Motor neuron (in vitro differentiated cells): Measurements from ENCODE around the gene SMYD1. TPM values are rescaled to one million over a fixed set of nuclear protein-coding genes. Genes with fewer than 3 reads are reported as not detected.

ENCODE experiments used
- ATAC-seq, 8 experiments: fragments of 200-7000 bp; cut with Tn5 transposase; replicated peaks in 6 of 8; 2 replicates each; pipeline ENCODE4 v1.8.0; 2021; ENCODE audit warnings: mild to moderate bottlenecking in 8 of 8, moderate library complexity in 8 of 8
- H3K27ac ChIP-seq, 2 donors: fragments of 250-450 bp; sonication (Bioruptor Pico); 2 replicates each; pipeline ENCODE4 v1.9.0; 2021; ENCODE audit warnings: antibody characterized with exemption in 2 of 2, mild to moderate bottlenecking in 2 of 2, moderate library complexity in 1 of 2
- H3K4me1 ChIP-seq, 2 donors: fragments of 250-450 bp; sonication (Bioruptor Pico); replicated peaks in 1 of 2; 2 replicates each; pipeline ENCODE4 v1.6.1; 2021; ENCODE audit warnings: antibody characterized with exemption in 2 of 2, mild to moderate bottlenecking in 2 of 2, moderate library complexity in 1 of 2
- H3K4me3 ChIP-seq, 5 donors: fragments of 250-450 bp; sonication (Bioruptor Pico); 2 replicates each; pipeline ENCODE4 v1.9.0; 2021; ENCODE audit warnings: antibody characterized with exemption in 5 of 5, mild to moderate bottlenecking in 5 of 5, moderate library complexity in 4 of 5
- WGBS, 10 experiments: fragments of 450-650 bp; shearing (Covaris generic); methylation state at CpG; one replicate each; pipeline ENCODE4 v1.0.0; 2022; 5-methylcytosine and 5-hydroxymethylcytosine counted together
- in situ Hi-C, 9 experiments: fragments of 400-800 bp; cut with MboI; loops; one replicate each; pipeline ENCODE4 v1.15.0; 2021; ENCODE audit warnings: low sequenced_read_pairs in 9 of 9, low pct_unique_long_range_greater_than_20kb in 2 of 9; ENCODE audit not compliant: unreplicated experiment in 9 of 9
- total RNA-seq, 8 experiments: library from RNA; unstranded; fragments of 300-600 nt; gene quantifications; 2 replicates each; pipeline versions ENCODE4 v1.2.3 to v1.2.4, GENCODE V29; 2022

SMYD1 gene
- total RNA-seq, 8 experiments from 2014 or later: 0.08 to 4.0 (median 0.43) TPM; not detected in 1

- in situ Hi-C loops: no loop called here
- H3K4me1 ChIP-seq: peaks cover 0 to 10% of the 10 kb centered on the region in 2 donors
- no peak overlapping the region for H3K27ac ChIP-seq
- H3K4me3 ChIP-seq: no peak overlapping the region
- WGBS, 10 experiments: 0 to 67% (median 50%) methylated on average over 1 to 3 of the region's 3 CpGs; no CpG with 5 or more reads in 2 of the 10 experiments
- ATAC-seq: peak in 4 of 8 experiments; percentile 29 to 86 (median 64)
Observed at GRCh38 chr2:88095022-88095421, 27.4 kb downstream of the SMYD1 start.

DNA sequence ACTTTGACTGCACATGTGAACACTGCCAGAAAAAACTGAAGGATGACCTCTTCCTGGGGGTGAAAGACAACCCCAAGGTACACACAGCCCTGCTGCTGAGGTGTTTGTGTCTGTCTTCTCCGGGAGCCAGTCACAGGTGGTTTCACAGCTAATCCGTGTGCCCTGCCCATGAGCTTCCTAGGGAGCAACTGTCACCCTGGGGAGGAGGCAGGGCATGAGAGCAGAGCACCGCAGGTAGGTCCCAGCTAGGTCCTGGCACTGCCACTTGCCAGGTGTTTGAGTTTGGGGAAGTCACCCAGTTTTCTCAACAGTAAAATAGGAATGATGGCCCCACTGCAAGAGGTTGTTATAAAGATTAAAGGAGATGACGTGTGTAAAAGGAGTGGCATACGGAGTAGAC lies 29.1 kb downstream of the SMYD1 start:
- Histone ChIP-seq H3K4me3 (no peak overlapping the region), H3K27ac (no peak overlapping the region), H3K4me1 (peaks cover 0 to 10% of the 10 kb centered on the region in 2 donors)
- WGBS, 10 experiments: 55 to 100% (median 82%) methylated on average over 1 to 5 of the region's 5 CpGs; no CpG with 5 or more reads in 2 of the 10 experiments
- in situ Hi-C loops: no loop called here
- ATAC-seq: no peak

GRCh38 chr2:88097192-88097591 lies 29.6 kb downstream of the SMYD1 start:
- Histone ChIP-seq H3K4me3 (no peak overlapping the region), H3K4me1 (peaks cover 0 to 10% of the 10 kb centered on the region in 2 donors), H3K27ac (no peak overlapping the region)
- in situ Hi-C loops: no loop called here
- 48 to 93% (median 83%) methylated on average over 1 to 2 of the region's 3 CpGs; no CpG with 5 or more reads in 4 of the 10 experiments for WGBS, 10 experiments
- no peak for ATAC-seq

DNA sequence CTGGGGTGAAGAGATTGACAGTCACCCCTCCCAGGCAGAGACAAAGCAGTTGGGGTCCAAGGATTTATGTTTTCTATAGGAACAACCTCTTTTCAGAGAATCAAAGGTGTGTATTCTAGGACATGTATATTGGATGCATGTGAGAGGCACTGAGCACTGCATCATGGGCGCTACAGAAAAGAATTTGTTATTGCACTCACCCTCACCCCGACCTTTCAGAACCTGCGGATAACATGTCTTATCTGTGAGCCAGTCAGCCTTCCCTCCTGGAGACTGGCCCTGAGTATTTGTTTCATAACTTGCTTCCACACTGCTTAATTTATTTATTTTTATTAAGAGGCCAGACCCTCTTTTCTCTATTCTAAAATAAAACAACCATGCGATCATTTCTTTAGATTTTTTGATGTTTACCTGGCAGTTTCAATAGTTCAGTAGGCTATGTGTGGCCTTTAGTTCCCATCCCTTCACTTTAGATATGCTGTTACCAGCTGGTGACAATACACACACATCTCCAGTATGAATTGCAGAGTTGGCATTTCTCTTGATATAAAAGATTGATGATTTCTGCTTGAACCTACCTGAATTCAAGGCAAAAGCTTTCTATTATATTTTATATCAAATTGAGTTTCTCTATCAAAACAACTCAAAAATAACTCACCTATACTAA lies 30.4 kb downstream of the SMYD1 start:
- no peak for ATAC-seq
- WGBS, 10 experiments: 41 to 100% (median 78%) methylated on average over 1 to 4 of the region's 4 CpGs; no CpG with 5 or more reads in 3 of the 10 experiments
- H3K27ac ChIP-seq: no peak overlapping the region
- in situ Hi-C loops: no loop called here
- no peak overlapping the region for H3K4me3 ChIP-seq
- peaks cover 0 to 10% of the 10 kb centered on the region in 2 donors for H3K4me1 ChIP-seq

DNA sequence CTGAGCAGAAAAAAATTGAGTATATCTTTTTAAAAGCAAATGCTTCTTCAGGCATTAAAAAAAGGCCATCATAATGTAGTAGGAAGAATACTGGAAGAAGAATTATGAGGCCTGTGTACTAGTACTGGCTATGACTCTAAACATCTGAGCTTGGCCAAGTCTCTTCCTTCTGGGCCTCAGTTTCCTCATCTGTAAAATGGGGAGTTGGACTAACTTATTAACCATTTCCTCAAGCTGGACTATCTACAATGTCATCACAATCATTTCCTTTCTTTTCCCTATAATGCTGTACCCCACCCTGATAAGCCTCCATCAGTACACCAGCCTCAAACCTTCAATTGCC lies 30.9 kb downstream of the SMYD1 start:
- H3K4me3 ChIP-seq: no peak overlapping the region
- ATAC-seq: no peak
- H3K4me1 ChIP-seq: peaks cover 0 to 10% of the 10 kb centered on the region in 2 donors
- H3K27ac ChIP-seq: no peak overlapping the region
- in situ Hi-C loops: no loop called here

- peaks cover 0 to 6% of the 10 kb centered on the region in 2 donors for H3K4me1 ChIP-seq
- H3K4me3 ChIP-seq: no peak overlapping the region
- H3K27ac ChIP-seq: no peak overlapping the region
- peak in 6 of 8 experiments; percentile 42 to 80 (median 62) for ATAC-seq
- WGBS, 10 experiments: 0 to 40% (median 28%) methylated on average over 1 to 2 of the region's 5 CpGs; no CpG with 5 or more reads in 6 of the 10 experiments
- in situ Hi-C loops: no loop called here
Observed at GRCh38 chr2:88099798-88100488, 32.3 kb downstream of the SMYD1 start.

DNA sequence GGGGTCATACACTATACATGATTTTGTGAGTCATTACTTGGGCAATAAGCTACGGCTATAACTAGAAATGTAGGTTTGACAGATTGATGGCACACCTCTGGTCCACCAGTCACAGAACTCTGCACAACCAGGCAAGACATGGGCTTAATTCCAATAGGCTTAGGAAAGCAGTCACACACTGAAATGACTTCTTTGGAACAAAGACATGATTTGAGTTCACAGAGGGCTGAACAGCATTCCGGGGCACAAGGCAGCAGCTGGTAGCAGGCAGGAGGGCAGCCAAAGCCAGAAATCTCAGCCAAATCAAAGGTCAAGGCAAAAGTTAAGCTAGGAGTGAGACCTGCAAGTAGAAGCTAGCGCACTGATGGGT lies 32.8 kb downstream of the SMYD1 start:
- peak in 3 of 8 experiments; percentile 29 to 49 (median 48) for ATAC-seq
- 40 to 100% (median 92%) methylated on average over 1 to 3 of the region's 3 CpGs; no CpG with 5 or more reads in 2 of the 10 experiments for WGBS, 10 experiments

GRCh38 chr2:88108796-88109195 lies 41.2 kb downstream of the SMYD1 start:
- 70 to 100% (median 75%) methylated on average over 1 to 4 of the region's 4 CpGs; no CpG with 5 or more reads in 5 of the 10 experiments for WGBS, 10 experiments

More for the DNA sequence above, 32.8 kb downstream of the SMYD1 start:
- Histone ChIP-seq H3K4me1 (peaks cover 0 to under 1% of the 10 kb centered on the region in 2 donors), H3K4me3 (no peak overlapping the region), H3K27ac (no peak overlapping the region)
- in situ Hi-C loops: no loop called here

GRCh38 chr2:88110830-88111229 lies 43.2 kb downstream of the SMYD1 start:
- 0 to 78% (median 52%) methylated on average over 1 to 2 of the region's 2 CpGs; no CpG with 5 or more reads in 4 of the 10 experiments for WGBS, 10 experiments
- H3K4me3 ChIP-seq: no peak overlapping the region
- in situ Hi-C loops: no loop called here
- H3K4me1 ChIP-seq: no peaks in the 10 kb centered on the region
- no peak overlapping the region for H3K27ac ChIP-seq
- ATAC-seq: no peak

More at GRCh38 chr2:88108796-88109195, 41.2 kb downstream of the SMYD1 start:
- no peak overlapping the region for H3K27ac ChIP-seq
- H3K4me1 ChIP-seq: no peaks in the 10 kb centered on the region
- in situ Hi-C loops: no loop called here
- H3K4me3 ChIP-seq: no peak overlapping the region
- ATAC-seq: no peak

DNA sequence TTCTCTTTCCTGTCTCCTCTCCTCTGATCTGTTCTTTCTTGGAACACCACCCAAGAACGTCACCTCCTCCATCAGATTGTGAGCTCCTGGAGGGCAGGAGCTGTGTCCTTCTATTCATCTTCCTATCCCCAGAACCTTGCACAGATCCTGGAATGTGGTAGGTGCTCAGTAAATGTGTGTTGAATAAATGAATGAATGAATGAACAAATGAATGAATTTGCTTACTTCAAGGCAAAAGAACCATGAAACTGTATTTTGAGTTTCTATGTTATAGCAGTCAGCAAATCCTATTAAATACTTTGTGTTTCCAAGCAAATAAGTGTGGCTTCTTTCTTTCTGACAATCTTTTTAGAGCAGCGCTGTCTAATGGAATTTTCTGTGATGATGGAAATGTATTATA lies 45.4 kb downstream of the SMYD1 start:
- Histone ChIP-seq H3K4me1 (no peaks in the 10 kb centered on the region), H3K4me3 (no peak overlapping the region), H3K27ac (no peak overlapping the region)
- WGBS, 10 experiments: 29 to 100% (median 60%) methylated on average over 1 to 2 of the region's 2 CpGs; no CpG with 5 or more reads in 1 of the 10 experiments
- in situ Hi-C loops: no loop called here
- ATAC-seq: no peak

DNA sequence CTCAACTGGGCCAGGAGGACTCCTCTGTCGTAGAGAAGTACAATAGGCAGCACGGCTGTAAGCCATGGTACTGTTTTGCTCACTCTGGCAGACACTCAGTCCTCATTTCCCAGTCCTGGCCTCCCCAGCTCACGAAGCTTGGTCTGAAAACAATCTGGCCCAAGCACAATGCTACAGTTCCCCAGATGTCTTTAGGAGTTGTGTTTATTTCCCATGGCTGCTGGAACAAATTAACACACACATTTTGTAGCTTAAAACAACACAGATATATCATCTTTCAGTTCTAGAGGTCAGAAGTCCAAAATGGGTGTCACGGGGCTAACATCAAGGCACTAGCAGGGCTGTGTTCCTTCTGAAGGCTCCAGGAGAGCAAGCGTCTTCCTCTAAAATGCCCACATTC lies 47.3 kb downstream of the SMYD1 start:
- no peaks in the 10 kb centered on the region for H3K4me1 ChIP-seq
- 0 to 80% (median 59%) methylated on average over 1 to 4 of the region's 5 CpGs; no CpG with 5 or more reads in 2 of the 10 experiments for WGBS, 10 experiments
- in situ Hi-C loops: no loop called here
- no peak overlapping the region for H3K4me3 ChIP-seq
- no peak overlapping the region for H3K27ac ChIP-seq
- peak in 2 of 8 experiments; percentile 59 to 60 for ATAC-seq

GRCh38 chr2:88115825-88116518 lies 48.3 kb downstream of the SMYD1 start:
- ATAC-seq: no peak
- no peak overlapping the region for H3K4me3 ChIP-seq
- in situ Hi-C loops: no loop called here
- WGBS, 10 experiments: 0 to 95% (median 82%) methylated on average over 1 to 8 of the region's 10 CpGs; no CpG with 5 or more reads in 1 of the 10 experiments
- H3K4me1 ChIP-seq: no peaks in the 10 kb centered on the region
- no peak overlapping the region for H3K27ac ChIP-seq
